Breast epithelium (tissue), 4 donors: Measurements from ENCODE around the gene NACAD. TPM values are rescaled to one million over a fixed set of nuclear protein-coding genes. Genes with fewer than 3 reads are reported as not detected.

Experiments
- DNase-seq, 2 donors: peaks; one replicate each; pipeline ENCODE4 v3.0.0-alpha.2; 2019; ENCODE audit warnings: low spot score in 2 of 2
- H3K27ac ChIP-seq, 2 donors: fragments of 200-600 bp; sonication (generic) in 1 of 2; one replicate each; pipeline ENCODE4 v1.5.1; 2016 to 2019; ENCODE audit warnings: mild to moderate bottlenecking in 1 of 2
- H3K27me3 ChIP-seq, 2 donors: fragments of 200-600 bp; sonication (generic) in 1 of 2; one replicate each; pipeline versions ENCODE4 v1.5.1 to v1.6.0; 2017 to 2019; ENCODE audit warnings: control low read depth in 1 of 2, mild to moderate bottlenecking in 1 of 2
- H3K36me3 ChIP-seq: fragments of 200-600 bp; one replicate; pipeline ENCODE4 v1.5.1; 2019
- H3K4me1 ChIP-seq, 2 donors: fragments of 200-600 bp; sonication (generic); one replicate each; pipeline ENCODE4 v1.5.1; 2016 to 2019; ENCODE audit warnings: control low read depth in 1 of 2
- H3K4me3 ChIP-seq, 3 donors: fragments of 200-600 bp; sonication (generic); 1 replicate in 2 of 3; 2 replicates in 1 of 3; pipeline ENCODE4 v1.5.1; 2016 to 2019; ENCODE audit warnings: mild to moderate bottlenecking in 3 of 3, moderate library complexity in 2 of 3
- H3K9me3 ChIP-seq, 2 donors: fragments of 200-600 bp; sonication (generic) in 1 of 2; one replicate each; pipeline ENCODE4 v1.5.1; 2016 to 2019; ENCODE audit warnings: control low read depth in 1 of 2
- CTCF ChIP-seq, 3 donors: fragments of 450-650 bp; IDR thresholded peaks; one replicate each; pipeline ENCODE4 v1.5.1; 2016 to 2017; ENCODE audit warnings: antibody characterized with exemption in 3 of 3, mild to moderate bottlenecking in 3 of 3, moderate library complexity in 3 of 3
- POLR2A ChIP-seq: fragments of 450-650 bp; IDR thresholded peaks from one replicate; pipeline ENCODE4 v1.6.1; 2016; ENCODE audit warnings: antibody characterized with exemption, mild to moderate bottlenecking, moderate library complexity
- POLR2AphosphoS5 ChIP-seq, 3 donors: sonication (generic); formaldehyde crosslinking; IDR thresholded peaks; one replicate each; pipeline ENCODE4 v1.6.1; 2017; ENCODE audit warnings: antibody characterized with exemption in 3 of 3
- intact Hi-C: fragments of 100-400 bp; cut with DNase I; formaldehyde crosslinking; loops from one replicate; pipeline ENCODE4 v1.15.1; 2023; ENCODE audit warnings: low total_unique reads
- total RNA-seq, 3 donors: library from RNA; depleted of rRNA; stranded (reverse); fragments of >200 nt; gene quantifications; one replicate each; pipeline ENCODE4 v1.1.0, GENCODE V29; 2016

Gene NACAD
- total RNA-seq, 3 donors from 2014 or later: 1.2 to 7.5 (median 3.2) TPM

GRCh38 chr7:45089341-45089891 is 647 bp upstream of the NACAD start:
- TF ChIP-seq POLR2A (no peak), CTCF (IDR thresholded peaks at IDR 0.05) (no peak), POLR2AphosphoS5 (IDR thresholded peaks at IDR 0.05) (no peak)
- Histone ChIP-seq H3K27me3 (no peaks in the 10 kb centered on the region), H3K27ac (peak overlapping the region; percentile 60 to 85), H3K9me3 (no peaks in the 10 kb centered on the region), H3K36me3 (no peaks in the 10 kb centered on the region), H3K4me1 (no peaks in the 10 kb centered on the region), H3K4me3 (peak overlapping the region; percentile 52 to 83 (median 62))
- intact Hi-C loops: loop anchor here (10.0 kb wide), 1 partner anchor 1765 kb away; no protein-coding TSS in a partner anchor
- peak in 1 of 2 donors; percentile 33 for DNase-seq

- no peak for DNase-seq
- H3K9me3 ChIP-seq: no peaks in the 10 kb centered on the region
- intact Hi-C loops: loop anchor here (10.0 kb wide), 1 partner anchor 1767 kb away; no protein-coding TSS in a partner anchor
Measured at GRCh38 chr7:45088146-45088701, 545 bp downstream of the NACAD start.

DNA sequence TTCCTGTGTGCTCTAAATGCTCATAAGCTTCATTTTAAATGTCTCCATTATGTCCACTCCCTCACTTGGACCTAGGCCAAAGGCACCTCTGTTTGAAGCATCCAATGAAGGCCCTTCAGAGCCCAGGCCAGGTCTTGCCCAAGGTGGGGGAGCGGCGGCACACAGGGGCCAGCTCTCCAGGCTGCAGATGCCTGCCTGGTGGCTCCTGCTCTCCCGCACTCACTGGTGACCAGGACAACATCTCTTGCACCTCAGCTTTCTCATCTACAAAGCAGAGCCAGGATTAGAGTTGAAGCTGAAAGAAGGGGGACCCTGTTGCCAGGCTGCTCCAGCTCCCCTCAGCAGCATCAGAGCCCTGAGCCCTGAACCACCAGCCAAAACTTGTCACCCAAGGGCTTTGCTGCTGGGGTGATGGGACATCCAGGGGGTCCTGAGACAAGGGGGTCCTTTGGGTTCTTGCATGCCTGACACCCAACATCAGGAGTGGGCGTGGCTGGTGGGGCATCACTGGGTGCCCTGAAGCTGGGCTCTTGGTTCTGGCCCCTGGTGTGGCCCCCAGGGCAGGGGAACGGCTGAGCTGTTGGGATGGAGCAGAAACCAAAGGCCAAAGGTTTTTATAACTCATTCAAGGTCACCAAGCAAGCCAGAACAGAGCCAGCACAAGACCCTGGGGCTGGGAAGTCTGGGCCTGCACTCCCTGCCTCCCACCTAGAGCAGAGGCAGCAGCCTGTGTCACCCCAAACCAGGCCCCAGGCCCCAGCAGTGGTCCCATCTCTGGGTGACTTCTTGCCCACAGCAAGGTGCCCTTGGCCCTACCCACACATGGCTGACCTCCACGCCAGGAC is 1.2 kb downstream of the NACAD start:
- peak overlapping the region in 1 of 3 donors; percentile 83 for H3K4me3 ChIP-seq
- peak overlapping the region in 1 of 2 donors; percentile 85 for H3K27ac ChIP-seq

More at GRCh38 chr7:45088146-45088701, 545 bp downstream of the NACAD start:
- H3K4me3 ChIP-seq: peak overlapping the region; percentile 52 to 83 (median 62)
- no peaks in the 10 kb centered on the region for H3K36me3 ChIP-seq
- H3K4me1 ChIP-seq: no peaks in the 10 kb centered on the region
- peak overlapping the region; percentile 60 to 85 for H3K27ac ChIP-seq
- TF ChIP-seq POLR2A (no peak), POLR2AphosphoS5 (IDR thresholded peaks at IDR 0.05) (no peak), CTCF (IDR thresholded peaks at IDR 0.05) (no peak)
- no peaks in the 10 kb centered on the region for H3K27me3 ChIP-seq

GRCh38 chr7:45086331-45087065 is 2.3 kb downstream of the NACAD start:
- no peaks in the 10 kb centered on the region for H3K4me1 ChIP-seq
- H3K4me3 ChIP-seq: no peak overlapping the region
- H3K27me3 ChIP-seq: no peaks in the 10 kb centered on the region

More for the DNA sequence above, 1.2 kb downstream of the NACAD start:
- Histone ChIP-seq H3K27me3 (no peaks in the 10 kb centered on the region), H3K36me3 (no peaks in the 10 kb centered on the region), H3K4me1 (no peaks in the 10 kb centered on the region), H3K9me3 (no peaks in the 10 kb centered on the region)
- DNase-seq: no peak
- TF ChIP-seq POLR2AphosphoS5 (IDR thresholded peaks at IDR 0.05) (no peak), CTCF (IDR thresholded peaks at IDR 0.05) (no peak), POLR2A (no peak)
- intact Hi-C loops: loop anchor here (10.0 kb wide), 1 partner anchor 1767 kb away; no protein-coding TSS in a partner anchor

More at GRCh38 chr7:45086331-45087065, 2.3 kb downstream of the NACAD start:
- no peak for DNase-seq
- intact Hi-C loops: loop anchor here (10.0 kb wide), 1 partner anchor 1768 kb away; no protein-coding TSS in a partner anchor
- Histone ChIP-seq H3K27ac (no peak overlapping the region), H3K36me3 (no peaks in the 10 kb centered on the region), H3K9me3 (no peaks in the 10 kb centered on the region)
- no peak for TF ChIP-seq POLR2AphosphoS5 (IDR thresholded peaks at IDR 0.05)
- TF ChIP-seq POLR2A: no peak
- no peak for TF ChIP-seq CTCF (IDR thresholded peaks at IDR 0.05)
